Peyer's patch (tissue), 4 donors: ENCODE results near the gene NPTN.

ENCODE experiments used
- POLR2A ChIP-seq, 2 donors: fragments of 450-650 bp; IDR thresholded peaks; one replicate each; pipeline ENCODE4 v1.5.1; 2017; ENCODE audit warnings: antibody characterized with exemption in 2 of 2, mild to moderate bottlenecking in 2 of 2, moderate library complexity in 2 of 2
- TF ChIP-seq, protein P1 (sequence below), 6 experiments: fragments of 450-650 bp in 4 of 6; fragments of 200-600 bp in 2 of 6; sonication (generic) in 1 of 6; IDR thresholded peaks; one replicate each; pipeline ENCODE4 v1.5.1; 2017 to 2019; ENCODE audit warnings: antibody characterized with exemption in 6 of 6, mild to moderate bottlenecking in 3 of 6, moderate library complexity in 1 of 6

DNA sequence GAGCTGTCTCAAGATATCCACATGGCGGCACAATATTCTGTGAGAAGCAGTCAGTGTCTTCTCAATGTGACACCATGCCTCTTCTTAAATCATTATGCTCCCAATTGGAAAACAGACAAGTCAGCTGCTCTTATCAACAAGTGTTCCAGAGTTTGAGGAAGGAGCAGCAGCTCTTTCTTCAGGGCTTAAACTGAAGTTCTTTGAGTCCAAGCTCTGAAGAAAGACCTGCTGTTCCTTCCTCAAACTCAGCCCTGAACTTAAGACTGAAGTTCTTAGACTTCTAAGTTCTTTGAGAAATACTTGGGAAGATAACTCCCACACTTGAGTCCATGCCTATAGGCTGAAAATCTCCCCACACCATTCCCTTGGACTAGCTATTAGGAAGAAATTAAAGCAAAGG, 43.4 kb downstream of the NPTN start:
- TF ChIP-seq POLR2A (IDR thresholded peaks at IDR 0.05): no peak
- TF ChIP-seq, protein P1, sequence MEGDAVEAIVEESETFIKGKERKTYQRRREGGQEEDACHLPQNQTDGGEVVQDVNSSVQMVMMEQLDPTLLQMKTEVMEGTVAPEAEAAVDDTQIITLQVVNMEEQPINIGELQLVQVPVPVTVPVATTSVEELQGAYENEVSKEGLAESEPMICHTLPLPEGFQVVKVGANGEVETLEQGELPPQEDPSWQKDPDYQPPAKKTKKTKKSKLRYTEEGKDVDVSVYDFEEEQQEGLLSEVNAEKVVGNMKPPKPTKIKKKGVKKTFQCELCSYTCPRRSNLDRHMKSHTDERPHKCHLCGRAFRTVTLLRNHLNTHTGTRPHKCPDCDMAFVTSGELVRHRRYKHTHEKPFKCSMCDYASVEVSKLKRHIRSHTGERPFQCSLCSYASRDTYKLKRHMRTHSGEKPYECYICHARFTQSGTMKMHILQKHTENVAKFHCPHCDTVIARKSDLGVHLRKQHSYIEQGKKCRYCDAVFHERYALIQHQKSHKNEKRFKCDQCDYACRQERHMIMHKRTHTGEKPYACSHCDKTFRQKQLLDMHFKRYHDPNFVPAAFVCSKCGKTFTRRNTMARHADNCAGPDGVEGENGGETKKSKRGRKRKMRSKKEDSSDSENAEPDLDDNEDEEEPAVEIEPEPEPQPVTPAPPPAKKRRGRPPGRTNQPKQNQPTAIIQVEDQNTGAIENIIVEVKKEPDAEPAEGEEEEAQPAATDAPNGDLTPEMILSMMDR (IDR thresholded peaks at IDR 0.05): no peak
